ENCODE data around the gene DDAH2. TPM values are rescaled to one million over a fixed set of nuclear protein-coding genes. Genes with fewer than 3 reads are reported as not detected.

DDAH2 gene
- polyA plus RNA-seq, 1 donor, result 108 TPM

DNA sequence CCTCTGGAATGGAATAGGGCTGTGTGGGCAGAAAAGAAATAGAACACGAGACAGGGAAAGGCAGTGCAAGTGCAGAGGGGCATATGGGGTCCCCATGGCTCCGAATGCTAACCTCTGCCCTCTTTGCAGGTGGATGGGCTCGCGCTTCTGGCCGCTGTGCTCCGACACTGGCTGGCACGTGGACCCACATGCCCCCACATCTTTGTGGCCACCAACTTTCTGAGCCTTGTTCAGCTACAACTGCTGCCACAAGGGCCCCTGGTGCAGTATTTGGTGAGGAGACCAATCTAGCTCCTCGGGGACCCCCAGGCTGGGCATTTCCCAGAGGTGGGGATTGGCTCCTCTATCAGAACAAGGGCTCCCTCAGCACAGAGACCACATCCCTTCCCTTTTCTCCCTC, 32.2 kb upstream of the DDAH2 start:
- DNase-seq (ENCODE audit: low read depth), result no peak

DNA sequence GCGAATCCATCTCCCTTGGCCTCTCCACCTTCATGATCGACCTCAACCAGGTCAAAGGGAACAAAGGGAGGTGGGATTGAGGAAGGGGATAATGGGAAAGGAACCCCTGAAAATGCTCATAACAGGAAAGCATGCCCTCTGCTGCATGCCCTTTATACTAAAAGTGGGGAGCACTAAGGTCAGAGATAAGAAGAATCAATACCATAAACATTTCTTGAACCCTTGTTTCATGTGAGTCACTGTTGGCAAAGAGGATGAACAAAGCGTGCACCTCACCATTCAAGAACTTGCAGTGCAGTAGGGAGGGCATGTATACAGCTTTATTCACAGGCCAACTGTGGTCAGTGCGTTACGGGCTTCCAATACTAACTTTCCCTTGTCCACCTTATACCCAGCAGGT, 31.7 kb upstream of the DDAH2 start:
- DNase-seq (ENCODE audit: low read depth), result no peak

DNA sequence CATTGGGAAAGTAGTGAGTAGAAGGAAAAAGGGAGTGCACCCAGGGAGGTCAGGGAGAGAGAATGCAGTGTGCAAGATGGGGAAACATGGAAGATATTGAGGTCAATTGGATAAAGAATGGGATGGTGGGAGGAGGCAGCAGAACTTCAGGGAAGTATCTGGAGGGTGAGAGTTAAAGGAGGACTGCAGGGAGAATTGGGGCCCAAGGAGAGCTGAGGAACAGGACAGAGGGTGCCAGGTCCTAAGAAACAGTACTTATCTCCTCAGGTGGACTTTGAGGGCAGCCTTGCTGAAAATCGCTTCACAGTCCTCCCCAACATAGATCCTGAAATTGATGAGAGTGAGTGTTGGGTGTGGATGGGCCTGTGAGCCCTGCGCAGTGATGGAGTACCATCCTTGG, 29.2 kb upstream of the DDAH2 start:
- DNase-seq (ENCODE audit: low read depth), result no peak

DNA sequence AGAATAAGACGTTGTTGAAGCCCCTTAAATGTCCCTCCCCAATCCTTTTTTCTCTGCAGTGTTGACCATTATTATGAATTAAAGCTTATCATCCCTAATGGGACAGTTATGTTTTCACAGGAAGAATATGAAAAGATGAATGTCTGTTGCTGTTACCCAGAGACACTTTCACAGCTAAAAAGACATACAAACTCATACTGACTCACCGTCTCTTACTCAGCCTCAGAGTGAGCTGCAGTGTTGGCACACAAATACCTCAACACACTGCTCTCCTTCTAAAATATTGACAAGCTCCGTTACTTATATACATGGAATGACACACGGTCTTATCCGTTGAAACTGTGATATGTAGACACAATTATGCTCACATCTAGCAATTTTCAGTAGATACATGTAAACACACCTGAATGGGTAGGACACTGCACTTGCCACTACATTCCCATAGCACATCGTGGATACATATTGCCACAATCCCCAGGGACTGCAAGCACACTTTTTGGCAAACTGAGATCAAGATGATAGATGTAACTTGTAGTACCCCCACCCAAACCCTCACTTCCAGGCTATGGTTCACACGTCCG, 23.7 kb upstream of the DDAH2 start:
- DNase-seq (ENCODE audit: low read depth), result no peak

DNA sequence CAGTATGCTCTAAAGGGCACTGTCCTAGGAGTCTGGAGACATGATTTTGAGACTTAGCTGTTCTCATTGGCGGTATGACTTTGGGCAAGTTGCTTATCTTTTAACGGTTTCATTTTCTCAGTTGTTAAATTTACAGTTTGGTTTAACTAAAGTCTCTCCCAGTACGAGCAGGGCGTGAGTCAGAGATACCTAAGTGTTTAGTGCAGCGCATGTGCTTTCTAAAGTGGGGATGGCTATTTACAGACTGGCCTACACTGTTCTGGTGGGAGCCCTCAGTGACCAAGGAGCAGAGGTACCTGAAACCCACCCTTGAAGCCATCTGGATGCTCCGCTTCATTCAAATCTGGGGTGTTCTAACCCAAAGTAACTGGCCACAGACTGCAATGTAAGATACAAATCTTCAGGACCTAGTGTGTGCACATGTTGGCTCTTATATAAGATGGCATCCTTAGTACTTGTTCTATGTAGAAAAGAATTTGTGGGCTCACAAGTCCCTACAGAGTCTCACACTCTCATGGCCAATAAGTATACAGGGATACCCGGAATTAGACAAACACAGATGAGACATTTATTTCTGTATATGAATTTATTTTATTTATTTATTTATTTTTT, 21.4 kb upstream of the DDAH2 start:
- DNase-seq (ENCODE audit: low read depth), result no peak

DNA sequence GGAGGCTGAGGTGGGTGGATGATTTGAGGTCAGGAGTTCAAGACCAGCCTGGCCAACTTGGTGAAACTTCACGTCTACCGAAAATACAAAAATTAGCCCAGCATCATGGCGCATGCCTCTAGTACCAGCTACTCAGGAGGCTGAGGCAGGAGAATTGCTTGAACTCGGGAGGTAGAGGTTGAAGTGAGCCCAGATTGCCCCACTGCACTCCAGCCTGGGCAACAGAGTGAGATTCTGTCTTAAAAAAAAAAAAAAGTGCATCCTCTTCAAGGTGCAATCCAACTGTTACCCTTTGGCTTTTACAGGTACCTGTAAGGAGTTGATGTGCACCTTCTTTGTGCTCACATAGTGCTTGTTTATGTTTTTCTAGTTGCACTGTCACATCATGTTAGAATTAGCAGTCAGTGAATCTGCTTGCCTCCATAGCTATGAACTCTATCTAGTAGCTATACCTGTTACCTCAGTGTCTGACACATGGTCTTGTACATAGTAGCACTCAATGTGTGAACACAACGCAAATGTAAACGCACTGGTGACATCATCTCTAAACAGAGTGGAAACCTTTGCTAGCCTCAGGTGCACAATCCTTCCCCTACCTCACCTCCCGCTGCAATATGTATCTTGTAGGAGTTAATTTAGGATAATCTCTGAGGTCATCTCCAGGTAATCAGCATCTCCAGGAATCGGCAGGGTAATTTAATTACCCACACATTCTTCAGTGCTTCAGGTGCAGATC, 20.4 kb upstream of the DDAH2 start:
- no peak for DNase-seq (ENCODE audit: low read depth)

DNA sequence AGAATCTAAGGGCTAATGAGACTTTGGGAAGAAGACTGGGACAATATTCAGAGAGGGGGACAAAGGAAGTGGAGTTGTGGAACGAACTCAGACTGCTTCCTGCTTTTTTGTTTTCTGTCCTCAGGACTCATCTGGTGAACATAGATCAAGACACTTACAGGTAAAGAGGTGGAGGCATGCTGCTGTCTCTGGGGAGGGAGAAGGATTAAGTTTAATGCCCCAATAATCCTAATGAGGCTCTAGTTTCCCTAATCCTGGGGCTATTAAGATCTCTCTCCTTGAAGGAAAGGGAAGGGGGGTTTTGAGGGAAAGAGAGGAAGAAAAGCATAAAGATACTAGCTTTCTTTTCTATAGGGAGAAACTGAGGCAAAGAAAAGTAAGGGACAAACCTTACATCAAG, 15.3 kb upstream of the DDAH2 start:
- no peak for DNase-seq (ENCODE audit: low read depth)

DNA sequence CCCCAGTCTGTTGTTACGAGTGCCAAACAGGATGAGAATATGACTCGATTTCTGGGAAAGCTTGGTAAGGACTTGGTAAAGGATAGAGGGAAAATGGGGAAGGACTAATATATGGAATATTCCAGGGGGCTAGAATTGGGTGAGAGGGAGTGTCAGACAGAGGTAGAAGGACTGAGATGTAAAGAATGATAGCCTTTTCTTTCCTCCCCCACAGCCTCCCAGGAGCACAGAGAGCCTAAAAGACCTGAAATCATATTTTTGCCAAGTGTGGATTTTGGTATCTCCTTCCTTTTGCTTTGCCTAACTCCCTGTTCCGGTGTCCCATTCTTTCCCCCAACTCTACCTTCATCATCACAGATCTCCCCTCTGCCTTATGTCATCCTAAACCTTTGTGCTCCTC, 13.8 kb upstream of the DDAH2 start:
- no peak for DNase-seq (ENCODE audit: low read depth)

DNA sequence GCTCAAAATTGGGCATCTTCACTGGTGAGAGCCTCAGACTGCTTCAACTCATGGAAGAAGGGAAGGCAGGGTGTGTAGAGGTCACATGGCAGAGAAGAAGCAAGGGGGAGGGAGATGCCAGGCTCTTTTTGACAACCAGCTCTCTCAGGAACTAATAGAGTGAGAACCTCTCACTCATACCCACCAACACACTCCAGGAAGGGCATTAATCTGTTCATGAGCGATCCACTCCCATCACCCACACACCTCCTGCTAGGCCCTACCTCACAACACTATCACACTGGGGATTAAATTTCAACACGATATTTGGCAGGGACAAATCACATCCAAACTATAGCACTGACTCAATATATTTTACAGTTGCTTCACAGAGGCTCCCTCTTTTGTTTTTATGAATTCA, 12.7 kb upstream of the DDAH2 start:
- no peak for DNase-seq (ENCODE audit: low read depth)

DNA sequence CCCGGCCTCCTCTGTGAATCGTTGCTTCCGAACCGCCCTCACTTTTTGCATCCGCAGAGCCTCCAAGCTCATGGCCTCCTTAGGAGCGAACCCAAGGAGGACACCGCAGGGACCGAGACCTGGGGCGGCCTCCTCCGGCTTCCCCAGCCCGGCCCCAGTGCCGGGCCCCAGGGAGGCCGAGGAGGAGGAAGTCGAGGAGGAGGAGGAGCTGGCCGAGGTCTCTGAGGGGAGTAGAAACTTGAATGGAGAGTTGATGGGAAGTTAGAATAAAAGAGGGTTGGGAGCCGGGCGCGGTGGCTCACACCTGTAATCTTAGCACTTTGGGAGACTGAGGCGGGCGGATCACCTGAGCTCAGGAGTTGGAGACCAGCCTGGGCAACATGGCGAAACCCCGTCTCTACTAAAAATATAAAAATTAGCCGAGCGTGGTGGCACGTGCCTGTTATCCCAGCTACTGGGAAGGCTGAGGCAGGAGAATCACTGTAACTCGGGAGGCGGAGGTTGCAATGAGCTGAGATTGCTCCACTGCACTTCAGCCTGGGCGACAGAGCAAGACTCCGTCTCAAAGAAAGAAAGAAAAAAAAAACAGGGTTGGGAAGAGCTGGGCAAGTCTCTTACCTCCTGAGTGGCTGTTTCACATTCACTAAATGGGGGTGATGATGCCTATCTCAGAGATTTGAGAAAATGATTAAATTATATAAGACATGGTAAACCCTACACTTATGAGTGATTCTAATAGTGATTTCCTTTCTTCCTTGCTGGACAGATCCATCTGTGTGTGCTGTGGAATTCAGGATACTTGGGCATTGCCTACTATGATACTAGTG, 11.5 kb upstream of the DDAH2 start:
- no peak for DNase-seq (ENCODE audit: low read depth)

DNA sequence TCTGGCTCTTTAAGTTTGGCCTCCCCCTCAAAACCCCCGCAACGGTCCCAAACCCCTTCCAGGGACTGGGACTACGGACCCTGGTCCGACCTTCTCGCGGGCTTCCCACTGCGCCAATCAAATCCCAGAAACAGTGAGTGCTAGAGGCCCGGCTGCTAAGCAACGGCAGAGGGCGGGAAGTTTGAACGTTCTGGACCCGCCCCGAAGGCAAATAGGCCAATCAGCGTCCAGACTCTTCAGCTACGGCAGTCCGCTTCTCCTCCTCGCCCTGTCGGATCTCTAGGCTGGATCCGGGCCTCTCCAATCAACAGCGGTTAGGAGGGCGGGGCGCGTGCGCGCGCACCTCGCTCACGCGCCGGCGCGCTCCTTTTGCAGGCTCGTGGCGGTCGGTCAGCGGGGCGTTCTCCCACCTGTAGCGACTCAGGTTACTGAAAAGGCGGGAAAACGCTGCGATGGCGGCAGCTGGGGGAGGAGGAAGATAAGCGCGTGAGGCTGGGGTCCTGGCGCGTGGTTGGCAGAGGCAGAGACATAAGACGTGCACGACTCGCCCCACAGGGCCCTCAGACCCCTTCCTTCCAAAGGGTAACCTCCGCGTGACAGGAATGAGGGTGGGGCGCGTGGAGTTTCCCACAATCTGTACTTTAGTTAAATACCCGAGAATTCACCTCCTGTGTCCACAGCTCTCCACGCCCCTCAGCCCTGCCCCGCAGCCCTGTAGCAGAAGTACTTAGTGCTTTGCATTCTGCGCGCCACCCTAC, 10.7 kb upstream of the DDAH2 start, which contains the start of gene MSH5:
TSS of gene MSH5 (plus strand) at position 367 of the 758 bp plus-strand sequence. CDS start 462 bp downstream, outside the sequence.
- DNase-seq (ENCODE audit: low read depth), result peak; percentile 98

DNA sequence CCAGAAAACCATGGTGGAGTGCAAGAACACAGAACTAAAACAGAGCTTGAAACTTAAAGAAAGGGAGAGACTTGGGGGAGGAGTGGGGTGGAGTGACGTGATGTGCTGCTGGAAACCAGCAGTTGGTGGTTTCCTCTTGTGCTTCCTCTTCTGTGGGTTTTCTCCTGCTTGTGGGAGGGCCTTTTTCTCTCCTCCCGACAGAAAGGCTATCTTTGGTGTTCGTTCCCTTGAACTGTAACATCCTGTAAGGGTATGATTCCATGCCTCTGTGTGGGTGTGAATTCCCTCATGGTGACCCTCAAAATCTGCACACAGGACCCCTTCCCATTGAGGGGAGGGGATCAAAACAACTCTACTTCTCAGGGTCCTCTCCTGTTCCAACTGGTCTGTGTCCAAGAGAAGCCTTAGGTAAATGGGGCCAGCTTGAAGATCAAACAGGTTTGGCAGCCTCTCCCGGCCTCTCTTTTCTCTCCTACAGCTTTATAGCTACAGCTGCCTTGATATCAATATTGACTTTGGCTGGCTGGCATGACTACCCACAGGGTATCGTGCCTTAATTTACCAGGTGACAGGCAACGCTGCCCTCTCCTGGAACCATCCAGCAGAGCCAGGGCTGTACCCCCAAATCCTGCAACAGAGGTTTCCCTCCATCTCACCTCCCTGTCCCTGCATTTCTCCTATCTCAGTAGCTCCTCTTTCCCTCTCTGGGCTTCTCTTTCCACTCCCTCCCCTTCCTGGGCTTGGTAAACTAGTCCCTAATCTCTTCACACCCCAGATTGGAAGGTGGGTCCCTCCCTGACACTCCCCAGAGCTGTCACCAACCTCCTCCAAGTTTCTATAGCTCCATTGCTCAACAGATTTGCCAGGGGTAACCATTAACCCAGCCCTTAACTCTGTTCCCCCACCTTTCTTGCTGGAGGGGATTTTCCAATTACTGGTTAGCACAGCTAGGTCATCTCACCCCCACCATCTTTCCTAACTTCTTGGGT, 9.2 kb upstream of the DDAH2 start:
- no peak for DNase-seq (ENCODE audit: low read depth)

DNA sequence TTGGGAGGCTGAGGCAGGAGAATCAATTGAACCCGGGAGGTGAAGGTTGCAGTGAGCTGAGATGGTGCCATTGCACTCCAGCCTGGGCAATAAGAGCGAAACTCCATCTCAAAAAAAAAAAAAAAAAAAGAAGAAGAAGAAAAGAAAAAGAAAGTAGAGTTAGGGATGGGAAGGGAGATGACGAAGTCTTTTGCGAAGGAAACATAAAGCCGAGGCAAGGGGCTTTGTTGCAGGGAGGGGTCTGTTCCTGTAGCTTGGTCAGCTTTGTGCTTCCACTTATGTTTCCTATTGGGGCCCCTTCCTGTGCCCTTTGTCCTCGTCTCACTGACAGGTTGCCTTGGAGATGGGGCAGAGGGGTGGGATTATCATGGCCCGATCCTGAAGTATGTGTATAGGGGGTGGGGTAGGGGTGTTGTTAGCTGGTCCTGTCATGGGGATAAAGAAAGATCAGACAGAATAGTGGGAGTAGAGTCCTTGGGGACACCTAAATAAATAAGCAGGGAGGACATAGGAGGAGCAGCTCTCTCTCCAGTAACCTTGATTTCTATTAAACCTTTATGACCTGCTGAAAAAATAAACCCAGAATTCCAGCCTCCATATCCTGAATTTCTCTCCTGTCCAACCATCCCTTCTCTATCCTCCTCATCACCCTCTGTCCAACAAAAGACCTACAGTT, 8.4 kb upstream of the DDAH2 start:
- DNase-seq (ENCODE audit: low read depth), result no peak

DNA sequence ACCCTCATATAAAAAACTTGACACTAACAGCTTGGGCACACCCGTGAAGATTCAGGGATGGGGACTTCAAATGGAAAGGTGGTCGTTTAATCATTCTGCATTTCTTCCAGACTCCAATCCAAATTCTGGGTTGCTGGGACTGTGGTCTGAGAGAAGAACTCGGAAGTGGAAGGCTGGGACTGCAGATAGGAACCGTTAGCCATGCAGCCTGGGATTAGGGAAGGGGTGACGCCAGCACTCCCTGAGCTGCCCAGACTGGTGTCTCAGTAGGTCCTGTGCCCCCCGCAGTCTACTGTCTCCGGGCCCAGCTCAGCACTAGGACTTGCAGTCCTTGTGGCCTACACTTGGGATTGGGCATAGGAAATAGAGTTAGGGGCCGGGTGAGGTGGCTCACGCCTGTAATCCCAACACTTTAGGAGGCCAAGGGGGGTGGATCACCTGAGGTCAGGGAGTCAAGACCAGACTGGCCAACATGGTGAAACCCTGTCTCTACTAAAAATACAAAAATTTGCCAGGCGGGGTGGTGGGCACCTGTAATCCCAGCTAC, 7.7 kb upstream of the DDAH2 start:
- no peak for DNase-seq (ENCODE audit: low read depth)

DNA sequence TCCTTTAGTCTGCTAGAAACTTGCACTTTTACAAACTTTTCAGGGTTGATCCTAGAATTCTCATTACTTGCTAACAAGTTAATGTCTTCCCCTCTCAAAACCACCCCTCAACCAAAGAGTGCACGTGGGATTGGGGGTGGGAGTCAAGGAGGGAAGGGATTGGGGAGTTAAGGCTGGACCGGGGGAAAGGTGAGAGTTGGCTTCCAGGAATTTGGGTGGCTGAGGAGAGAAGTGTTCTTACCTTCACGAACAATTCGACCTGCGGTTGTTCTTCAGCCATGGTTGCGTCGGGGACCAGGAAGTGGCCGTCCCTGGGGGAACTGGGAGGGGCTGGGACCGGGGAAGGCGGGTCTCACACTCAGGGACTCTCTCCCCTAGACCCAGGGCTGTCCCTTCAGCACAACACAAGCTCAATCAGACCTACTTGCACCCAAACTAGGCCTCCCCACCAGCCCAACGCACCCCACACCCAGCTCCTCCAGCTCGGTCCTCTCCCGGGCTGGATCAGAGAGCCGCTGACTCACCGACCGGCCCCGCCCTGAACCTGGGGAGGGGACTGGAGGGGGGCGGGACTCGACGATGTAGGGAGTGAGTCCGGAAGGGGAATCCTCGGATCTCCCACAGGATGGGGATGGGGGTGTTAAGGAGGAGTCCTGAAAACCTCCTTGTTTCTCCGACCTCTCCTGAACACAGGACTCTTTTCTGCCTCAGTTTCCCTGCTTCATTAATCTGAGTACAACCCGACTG, 7.1 kb upstream of the DDAH2 start, which contains the start of gene CLIC1:
TSS of gene CLIC1 (minus strand) at position 510 of the 747 bp plus-strand sequence. CDS start at position 280, 230 bp downstream.
- no peak for DNase-seq (ENCODE audit: low read depth)

DNA sequence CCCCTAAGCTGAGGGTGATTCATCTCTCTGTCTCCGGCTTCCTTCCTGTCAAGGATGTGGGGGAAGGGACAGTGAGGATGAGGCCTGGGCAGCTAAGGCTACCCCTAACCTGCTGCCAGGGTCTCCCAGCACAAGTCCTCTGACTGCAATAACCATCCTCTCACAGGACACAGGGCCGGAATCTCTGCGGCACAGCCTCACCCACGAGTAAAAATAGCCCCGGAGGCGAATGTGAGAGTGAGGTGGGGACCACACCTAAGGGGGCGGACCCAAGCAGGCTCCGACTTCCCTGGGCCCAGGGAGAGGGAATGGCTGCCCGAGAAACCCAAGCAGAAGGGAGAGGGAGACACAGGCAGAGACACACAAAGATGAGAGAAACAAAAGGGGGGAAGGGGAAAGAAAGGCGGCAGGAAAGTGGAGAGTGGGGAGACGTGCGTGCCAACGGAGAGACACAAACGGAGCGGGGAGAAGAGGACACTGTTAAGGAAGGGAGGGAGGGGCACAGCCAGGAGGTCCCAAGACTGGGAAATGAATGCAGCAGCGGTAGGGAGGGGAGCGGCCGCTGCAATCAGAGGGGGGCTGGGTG, 5.8 kb upstream of the DDAH2 start:
- DNase-seq (ENCODE audit: low read depth), result no peak

DNA sequence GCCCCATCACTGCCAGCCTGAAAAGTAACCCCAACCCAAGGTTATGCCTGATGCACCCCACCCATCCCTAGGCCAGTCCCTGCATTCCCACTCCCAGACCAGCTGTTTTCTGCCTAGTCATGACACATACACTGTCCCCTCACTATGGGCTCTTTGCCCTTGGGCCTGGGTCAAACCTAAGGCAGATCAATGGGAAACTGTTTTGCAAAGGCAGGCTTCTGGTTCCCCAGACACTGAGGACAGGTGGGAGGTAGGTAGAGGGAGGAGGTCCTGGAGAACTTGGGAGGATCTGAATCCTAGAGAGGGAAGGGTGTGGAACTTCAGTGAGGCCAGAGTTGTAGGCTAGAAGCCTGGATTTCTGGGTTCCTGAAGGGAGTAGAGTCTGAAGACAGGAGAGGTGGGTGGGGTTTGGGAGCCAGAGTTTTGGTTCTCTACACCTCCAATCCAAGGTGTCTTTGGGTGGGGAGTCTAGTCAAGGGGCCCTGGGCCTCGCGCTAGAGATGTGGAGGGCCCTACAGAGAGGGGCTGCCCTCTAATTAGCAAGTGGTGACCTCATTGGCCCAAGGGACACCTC, 5.2 kb upstream of the DDAH2 start:
- no peak for DNase-seq (ENCODE audit: low read depth)

DNA sequence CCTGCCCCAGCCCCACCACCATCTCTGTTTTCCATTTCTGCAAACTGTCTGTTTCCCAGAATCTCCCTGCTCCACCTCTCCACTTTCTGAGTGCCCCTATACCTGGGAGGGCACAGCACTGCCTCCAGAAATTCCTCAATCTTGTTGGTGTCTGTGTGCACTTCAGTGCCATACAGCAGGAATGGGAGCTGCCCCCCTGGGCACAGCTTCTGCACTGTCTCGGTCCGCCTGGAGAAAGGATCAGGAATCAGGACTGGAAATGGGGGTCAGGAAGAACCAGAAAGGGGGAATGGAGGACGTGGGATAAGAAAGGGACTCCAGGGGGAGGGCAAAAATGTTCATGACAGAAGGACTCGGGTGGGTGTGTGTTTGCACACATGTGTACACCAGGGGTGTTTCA, 4.6 kb upstream of the DDAH2 start:
- DNase-seq (ENCODE audit: low read depth), result no peak
